GM06990 (cell line): ENCODE measurements around the gene HOOK1.
A peak's percentile ranks its signal among the peaks of the same experiment; 100 is the strongest.
"Not testable (repeated sequence)": the region's sequence is repeated elsewhere in the genome, so short reads cannot be mapped to it uniquely, and the experiment has no call there.

Source experiments
- DNase-seq: peaks from one replicate; pipeline ENCODE4 v3.0.0-alpha.2; 2011; ENCODE audit not compliant: insufficient read length; ENCODE audit errors: extremely low read depth
- H3K27me3 ChIP-seq: replicated peaks from 2 replicates; pipeline ENCODE4 v1.6.0; 2011; ENCODE audit warnings: low read length; ENCODE audit not compliant: control insufficient read depth, insufficient read depth
- H3K36me3 ChIP-seq: 2 replicates; pipeline ENCODE4 v1.5.1; 2011; ENCODE audit warnings: low read length; ENCODE audit not compliant: control insufficient read depth, insufficient read depth
- H3K4me3 ChIP-seq: replicated peaks from 2 replicates; pipeline ENCODE4 v1.5.1; 2011; ENCODE audit warnings: low read depth, mild to moderate bottlenecking, control low read depth, low read length
- CTCF ChIP-seq: IDR thresholded peaks from 2 replicates; pipeline ENCODE4 v1.5.1; 2011; ENCODE audit warnings: low read length, control low read depth, mild to moderate bottlenecking, inconsistent platforms; ENCODE audit not compliant: insufficient read depth, poor library complexity, severe bottlenecking

Gene HOOK1

GRCh38 chr1:59901770-59902388 is 87.1 kb downstream of the HOOK1 start:
- DNase-seq: no peak
- no peaks in the 10 kb centered on the region for H3K36me3 ChIP-seq
- no peaks in the 10 kb centered on the region for H3K27me3 ChIP-seq
- H3K4me3 ChIP-seq: no peak overlapping the region
- no peak for TF ChIP-seq CTCF

- no peaks in the 10 kb centered on the region for H3K27me3 ChIP-seq
- no peaks in the 10 kb centered on the region for H3K36me3 ChIP-seq
- peak; percentile 53 for TF ChIP-seq CTCF
- no peak for DNase-seq
- H3K4me3 ChIP-seq: no peak overlapping the region
Observed at GRCh38 chr1:59903141-59903754, 88.5 kb downstream of the HOOK1 start.

DNA sequence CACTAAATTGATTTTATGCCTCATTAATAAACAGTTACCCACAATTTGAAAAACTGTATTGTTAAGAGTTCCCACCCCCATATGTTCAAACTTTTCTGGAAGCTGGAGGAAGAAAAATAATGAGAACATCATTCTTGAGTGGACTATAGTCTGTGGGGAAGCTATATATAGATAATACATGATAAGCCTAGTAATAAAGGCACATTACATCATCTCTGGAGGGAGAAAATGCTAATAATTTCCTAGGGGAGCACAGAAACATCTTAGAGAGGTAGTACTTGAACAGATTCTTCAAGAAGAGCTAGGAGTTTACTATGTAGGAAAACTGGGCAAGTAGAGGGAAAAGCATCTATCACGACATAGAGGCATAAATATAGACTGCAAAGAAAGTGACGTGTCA is 92.2 kb downstream of the HOOK1 start:
- Histone ChIP-seq H3K36me3 (no peaks in the 10 kb centered on the region), H3K4me3 (no peak overlapping the region), H3K27me3 (no peaks in the 10 kb centered on the region)
- no peak for TF ChIP-seq CTCF
- DNase-seq: no peak

GRCh38 chr1:59908084-59908483 is 93.3 kb downstream of the HOOK1 start:
- no peaks in the 10 kb centered on the region for H3K27me3 ChIP-seq
- H3K4me3 ChIP-seq: no peak overlapping the region
- no peak for DNase-seq
- no peaks in the 10 kb centered on the region for H3K36me3 ChIP-seq
- TF ChIP-seq CTCF: no peak

GRCh38 chr1:59908682-59909081 is 93.9 kb downstream of the HOOK1 start:
- DNase-seq: no peak
- Histone ChIP-seq H3K27me3 (no peaks in the 10 kb centered on the region), H3K36me3 (no peaks in the 10 kb centered on the region), H3K4me3 (no peak overlapping the region)
- TF ChIP-seq CTCF: no peak

- not testable (repeated sequence) for H3K27me3 ChIP-seq, H3K4me3 ChIP-seq, DNase-seq, H3K36me3 ChIP-seq
Observed at GRCh38 chr1:59914791-59915286, 100.1 kb downstream of the HOOK1 start.
